Measurements from ENCODE around the gene BAG5. TPM values are rescaled to one million over a fixed set of nuclear protein-coding genes. Genes with fewer than 3 reads are reported as not detected.
A peak's percentile ranks its signal among the peaks of the same experiment; 100 is the strongest.
"Not testable (repeated sequence)": the region's sequence is repeated elsewhere in the genome, so short reads cannot be mapped to it uniquely, and the experiment has no call there.

The BAG5 gene, protein sequence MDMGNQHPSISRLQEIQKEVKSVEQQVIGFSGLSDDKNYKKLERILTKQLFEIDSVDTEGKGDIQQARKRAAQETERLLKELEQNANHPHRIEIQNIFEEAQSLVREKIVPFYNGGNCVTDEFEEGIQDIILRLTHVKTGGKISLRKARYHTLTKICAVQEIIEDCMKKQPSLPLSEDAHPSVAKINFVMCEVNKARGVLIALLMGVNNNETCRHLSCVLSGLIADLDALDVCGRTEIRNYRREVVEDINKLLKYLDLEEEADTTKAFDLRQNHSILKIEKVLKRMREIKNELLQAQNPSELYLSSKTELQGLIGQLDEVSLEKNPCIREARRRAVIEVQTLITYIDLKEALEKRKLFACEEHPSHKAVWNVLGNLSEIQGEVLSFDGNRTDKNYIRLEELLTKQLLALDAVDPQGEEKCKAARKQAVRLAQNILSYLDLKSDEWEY
- 10 to 100 TPM; 29.2 to 51.2 (median 42.9) TPM for total RNA-seq

DNA sequence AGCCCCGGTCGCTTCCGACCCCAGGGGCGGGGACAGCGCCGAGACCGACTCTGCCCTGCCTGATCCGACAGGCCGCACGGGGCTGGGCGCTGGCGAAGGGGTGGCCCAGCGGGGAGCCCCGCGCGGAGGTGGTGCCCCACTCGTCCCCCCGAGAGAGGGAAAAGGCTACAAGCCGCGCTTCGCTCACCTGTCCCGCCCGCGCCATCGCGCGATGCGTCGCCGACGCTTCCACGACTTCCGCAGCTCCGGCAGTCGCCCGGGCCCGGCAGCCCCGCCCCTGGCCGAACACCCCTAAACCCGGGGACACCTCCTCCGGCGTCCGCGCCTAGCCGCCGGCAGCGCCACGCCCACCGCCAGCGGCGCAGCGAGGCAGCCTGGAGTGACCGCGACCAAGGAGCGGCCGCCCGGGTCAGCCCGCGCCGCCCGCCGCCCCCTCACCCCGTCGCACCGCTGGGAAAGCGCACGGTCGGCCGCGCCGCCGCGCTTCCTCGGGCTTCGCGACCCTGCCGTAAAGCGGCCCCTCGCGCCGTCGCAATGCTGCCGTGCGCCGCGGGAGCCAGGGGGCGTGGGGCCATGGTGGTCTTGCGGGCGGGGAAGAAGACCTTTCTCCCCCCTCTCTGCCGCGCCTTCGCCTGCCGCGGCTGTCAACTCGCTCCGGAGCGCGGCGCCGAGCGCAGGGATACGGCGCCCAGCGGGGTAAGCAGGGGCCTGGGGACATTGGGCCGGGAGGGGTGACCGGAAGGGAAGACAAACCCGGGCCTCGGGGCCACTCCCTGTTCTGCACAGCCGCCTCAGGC is at the start of gene BAG5, which contains the start of gene COA8:
Gene BAG5, minus strand, starts transcription at position 229 of the 797 bp plus-strand sequence. CDS start 1,493 bp downstream, outside the sequence.
Gene COA8, plus strand, starts transcription at position 532 of the 797 bp plus-strand sequence. Its CDS starts 42 bp downstream, at position 574.
- no peak for DNase-seq (ENCODE audit: low spot score)
- TF ChIP-seq, protein P1, sequence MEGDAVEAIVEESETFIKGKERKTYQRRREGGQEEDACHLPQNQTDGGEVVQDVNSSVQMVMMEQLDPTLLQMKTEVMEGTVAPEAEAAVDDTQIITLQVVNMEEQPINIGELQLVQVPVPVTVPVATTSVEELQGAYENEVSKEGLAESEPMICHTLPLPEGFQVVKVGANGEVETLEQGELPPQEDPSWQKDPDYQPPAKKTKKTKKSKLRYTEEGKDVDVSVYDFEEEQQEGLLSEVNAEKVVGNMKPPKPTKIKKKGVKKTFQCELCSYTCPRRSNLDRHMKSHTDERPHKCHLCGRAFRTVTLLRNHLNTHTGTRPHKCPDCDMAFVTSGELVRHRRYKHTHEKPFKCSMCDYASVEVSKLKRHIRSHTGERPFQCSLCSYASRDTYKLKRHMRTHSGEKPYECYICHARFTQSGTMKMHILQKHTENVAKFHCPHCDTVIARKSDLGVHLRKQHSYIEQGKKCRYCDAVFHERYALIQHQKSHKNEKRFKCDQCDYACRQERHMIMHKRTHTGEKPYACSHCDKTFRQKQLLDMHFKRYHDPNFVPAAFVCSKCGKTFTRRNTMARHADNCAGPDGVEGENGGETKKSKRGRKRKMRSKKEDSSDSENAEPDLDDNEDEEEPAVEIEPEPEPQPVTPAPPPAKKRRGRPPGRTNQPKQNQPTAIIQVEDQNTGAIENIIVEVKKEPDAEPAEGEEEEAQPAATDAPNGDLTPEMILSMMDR (IDR thresholded peaks at IDR 0.05) = no peak
- peak; percentile 72 for ATAC-seq (ENCODE audit: low FRiP score)

DNA sequence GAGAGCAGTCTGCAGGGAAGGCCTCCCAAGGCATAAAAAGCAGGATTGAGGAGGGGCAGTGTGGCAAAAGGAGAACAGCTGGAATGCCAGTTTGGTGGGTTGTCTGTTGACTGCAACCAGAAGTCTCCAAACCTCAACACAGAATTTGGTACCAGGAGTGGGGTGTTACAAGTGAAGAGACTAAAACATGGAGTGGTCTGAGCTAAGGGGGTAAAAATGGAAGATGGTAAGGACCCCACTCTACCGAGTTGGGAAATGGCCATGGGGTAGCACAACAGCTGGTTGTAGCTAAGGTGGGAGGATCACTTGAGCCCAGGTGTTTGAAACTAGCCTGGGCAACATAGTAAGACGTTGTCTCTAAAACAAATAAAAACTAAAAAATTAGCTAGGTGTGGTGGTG is 48.8 kb upstream of the BAG5 start:
- DNase-seq (ENCODE audit: low spot score) (no peak), ATAC-seq (ENCODE audit: low FRiP score) (no peak)
- TF ChIP-seq, protein P1 (IDR thresholded peaks at IDR 0.05) = no peak

DNA sequence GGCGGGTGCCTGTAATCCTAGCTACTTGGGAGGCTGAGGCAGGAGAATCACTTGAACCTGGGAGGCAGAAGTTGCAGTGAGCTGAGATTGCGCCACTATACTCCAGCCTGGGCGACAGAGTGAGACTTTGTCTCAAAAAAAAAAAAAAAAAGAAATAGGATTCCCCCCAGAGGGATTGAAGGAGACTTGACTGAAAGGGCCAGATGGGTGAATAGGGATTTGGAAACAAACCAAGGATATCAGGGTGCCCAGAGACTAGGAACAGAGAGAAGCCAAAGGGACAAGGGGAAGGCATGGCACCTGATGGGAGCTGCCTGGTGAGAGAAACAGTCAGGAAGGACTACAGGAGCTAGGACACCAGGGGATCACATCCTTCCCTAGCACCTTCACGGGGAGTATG is 46.6 kb upstream of the BAG5 start:
- not testable (repeated sequence) for ATAC-seq (ENCODE audit: low FRiP score); DNase-seq (ENCODE audit: low spot score)

DNA sequence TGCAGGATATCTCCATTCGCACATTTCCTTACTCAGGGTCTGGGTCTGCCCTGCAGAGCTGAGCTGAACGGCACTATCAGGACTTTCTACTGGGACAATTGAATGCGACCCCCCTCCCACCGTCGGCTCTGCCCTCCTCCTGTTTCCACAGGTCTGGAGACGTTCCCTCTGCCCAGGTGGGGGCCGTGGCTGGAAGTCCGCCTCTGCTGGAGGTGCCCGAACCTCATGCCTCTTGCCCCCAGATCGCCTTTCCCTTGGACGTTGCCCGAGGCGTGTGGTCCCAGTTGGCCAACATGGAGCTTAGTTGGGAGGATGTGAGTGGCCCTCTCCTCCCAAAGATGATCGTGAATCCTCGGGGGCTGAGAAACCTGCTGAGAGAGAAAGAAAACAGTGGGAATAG is 45.4 kb upstream of the BAG5 start:
- ATAC-seq (ENCODE audit: low FRiP score) (no peak), DNase-seq (ENCODE audit: low spot score) (no peak)
- TF ChIP-seq, protein P1 (IDR thresholded peaks at IDR 0.05) = no peak

DNA sequence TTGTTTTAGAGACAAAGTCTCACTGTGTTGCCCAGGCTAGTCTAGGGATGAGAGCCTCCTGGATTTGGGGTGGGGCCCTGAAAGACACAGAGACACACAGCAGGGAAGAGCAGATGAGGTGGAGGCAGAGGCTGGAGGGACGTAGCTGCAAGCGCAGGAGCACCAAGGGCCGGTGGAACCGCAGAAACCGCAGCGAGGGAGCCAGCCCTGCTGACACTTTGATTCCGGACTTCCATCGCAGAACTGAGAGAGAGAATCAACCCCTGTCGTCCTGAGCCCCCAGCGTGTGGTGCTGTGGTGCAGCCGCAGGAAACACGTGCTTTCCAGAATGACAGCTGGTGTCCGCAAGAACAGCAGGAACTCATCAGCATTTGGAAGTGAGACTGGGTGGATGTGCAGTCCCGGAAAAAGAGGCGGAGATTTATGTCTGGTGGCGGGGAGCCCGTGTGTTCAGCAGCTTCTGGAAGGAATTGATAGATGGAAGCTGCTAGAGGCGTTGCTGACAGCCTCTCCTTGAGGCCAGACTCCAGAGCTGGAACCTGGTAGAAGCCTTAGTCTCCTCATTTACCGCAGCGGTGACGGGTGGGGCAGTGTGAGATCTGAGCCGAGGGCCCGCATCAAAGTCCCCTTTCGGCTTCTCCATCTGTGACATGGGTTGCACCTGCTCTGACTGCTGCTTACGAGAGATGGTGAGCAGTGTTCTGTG is 44.7 kb upstream of the BAG5 start:
- no peak for DNase-seq (ENCODE audit: low spot score)
- TF ChIP-seq, protein P1 (IDR thresholded peaks at IDR 0.05) = no peak
- peak; percentile 70 for ATAC-seq (ENCODE audit: low FRiP score)

DNA sequence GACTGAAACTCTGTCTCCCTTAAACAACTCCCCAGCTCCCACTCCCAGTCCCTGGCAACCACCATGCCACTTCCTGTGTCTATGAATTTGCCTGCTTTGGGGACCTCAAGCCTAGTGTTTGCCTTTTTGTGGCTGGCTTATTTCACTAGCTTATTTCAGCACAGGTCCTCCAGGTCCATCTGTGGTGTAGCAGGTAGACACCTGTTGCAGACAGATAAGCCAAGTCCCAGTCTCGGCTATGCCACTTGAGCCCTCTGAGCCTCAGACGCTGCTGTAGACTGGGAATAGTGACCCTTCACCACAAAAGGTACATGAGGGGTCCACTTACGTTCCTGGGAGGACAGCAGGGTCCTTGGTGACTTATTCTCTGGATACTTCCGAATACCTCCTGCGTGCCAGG is 42.2 kb upstream of the BAG5 start:
- ATAC-seq (ENCODE audit: low FRiP score) (no peak), DNase-seq (ENCODE audit: low spot score) (no peak)
- TF ChIP-seq, protein P1 (IDR thresholded peaks at IDR 0.05) = no peak

DNA sequence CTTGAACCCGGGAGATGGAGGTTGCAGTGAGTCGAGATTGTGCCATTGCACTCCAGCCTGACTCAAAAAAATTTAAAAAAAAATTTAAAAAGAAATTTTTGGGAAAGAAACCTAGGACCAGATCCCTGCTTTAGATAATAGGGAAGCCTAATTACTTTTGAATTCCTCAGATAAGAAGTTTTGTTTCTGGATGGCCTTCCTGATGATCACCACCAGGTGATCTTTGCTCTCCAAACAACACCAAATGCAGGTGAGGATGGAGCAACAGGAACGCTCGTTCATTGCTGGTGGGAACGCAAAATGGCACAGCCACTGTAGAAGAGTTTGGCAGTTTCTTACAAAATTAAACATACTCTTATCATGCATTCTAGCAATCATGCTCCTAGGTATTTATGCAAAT is 38.0 kb upstream of the BAG5 start:
- TF ChIP-seq, protein P1 (IDR thresholded peaks at IDR 0.05) = no peak
- ATAC-seq (ENCODE audit: low FRiP score) = no peak
- no peak for DNase-seq (ENCODE audit: low spot score)

All from omental fat pad (tissue), 4 donors.